SIG-M5 treated with dmso at 0.1 percent for 504 hours (cell line): Measurements from ENCODE around the gene MAP1LC3C.
A peak's percentile ranks its signal among the peaks of the same experiment; 100 is the strongest.

ENCODE experiments used
- DNase-seq: peaks from one replicate; lab custom pipeline; 2025; ENCODE audit not compliant: unreplicated experiment; lab: John Stamatoyannopoulos, UW

Gene MAP1LC3C

GRCh38 chr1:241999026-241999425 lies at the start of gene MAP1LC3C:
TSS of gene MAP1LC3C (minus strand) at chr1:241999098. CDS start at chr1:241999008, 90 bp downstream.
- DNase-seq, result no peak

GRCh38 chr1:242043165-242043564 lies 44.3 kb upstream of the MAP1LC3C start:
- DNase-seq, result no peak

- no peak for DNase-seq
Measured at GRCh38 chr1:242034392-242034791, 35.5 kb upstream of the MAP1LC3C start.

GRCh38 chr1:242033447-242033846 lies 34.5 kb upstream of the MAP1LC3C start:
- no peak for DNase-seq

- DNase-seq, result no peak
Measured at GRCh38 chr1:242030071-242030470, 31.2 kb upstream of the MAP1LC3C start.

- DNase-seq, result no peak
Measured at GRCh38 chr1:242025681-242026080, 26.8 kb upstream of the MAP1LC3C start.

- DNase-seq, result no peak
Measured at GRCh38 chr1:242023805-242024204, 24.9 kb upstream of the MAP1LC3C start.

GRCh38 chr1:242019018-242019417 lies 20.1 kb upstream of the MAP1LC3C start:
- DNase-seq, result no peak

- peak; percentile 79 for DNase-seq
Measured at GRCh38 chr1:242017580-242018233, 18.8 kb upstream of the MAP1LC3C start.

GRCh38 chr1:242016479-242016878 lies 17.6 kb upstream of the MAP1LC3C start:
- DNase-seq, result no peak

GRCh38 chr1:242011894-242012660 lies 13.2 kb upstream of the MAP1LC3C start:
- DNase-seq, result no peak

- no peak for DNase-seq
Measured at GRCh38 chr1:242008826-242009495, 10.1 kb upstream of the MAP1LC3C start.

- DNase-seq, result no peak
Measured at GRCh38 chr1:242006976-242007375, 8.1 kb upstream of the MAP1LC3C start.

GRCh38 chr1:242005866-242006535 lies 7.1 kb upstream of the MAP1LC3C start:
- DNase-seq, result no peak

- DNase-seq, result no peak
Measured at GRCh38 chr1:242004751-242005495, 6.0 kb upstream of the MAP1LC3C start.

- DNase-seq, result no peak
Measured at GRCh38 chr1:242002510-242002909, 3.6 kb upstream of the MAP1LC3C start.

GRCh38 chr1:242002072-242002471 lies 3.2 kb upstream of the MAP1LC3C start:
- no peak for DNase-seq

- DNase-seq, result no peak
Measured at GRCh38 chr1:242000434-242000833, 1.5 kb upstream of the MAP1LC3C start.

GRCh38 chr1:241998412-241998921 lies 431 bp downstream of the MAP1LC3C start:
- DNase-seq, result peak; percentile 68

- DNase-seq, result no peak
Measured at GRCh38 chr1:241997401-241997998, 1.4 kb downstream of the MAP1LC3C start.
